HepG2 (cell line): Measurements from ENCODE around the gene SMIM14. TPM values are rescaled to one million over a fixed set of nuclear protein-coding genes. Genes with fewer than 3 reads are reported as not detected.

ENCODE experiments used
- ATAC-seq: fragments of 200-7000 bp; cut with Tn5 transposase; 3 replicates; pipeline ENCODE4 v1.9.1; 2020; ENCODE audit warnings: mild to moderate bottlenecking, moderate library complexity
- BruUV-seq: library from RNA; stranded (reverse); fragments of 400-500 nt; replicated peaks from 2 replicates; lab custom pipeline; 2021; lab: Mats Ljungman, UMichigan
- CTCF ChIA-PET: fragments of 300-600 bp; formaldehyde crosslinking; extraction: SDS; loops from one replicate; lab custom pipeline; 2021; ENCODE audit warnings: low total read pairs, inconsistent platforms, low intra/inter-chr PET ratio; lab: Yijun Ruan, JAX
- POLR2A ChIA-PET: fragments of 350-600 bp; sonication (Branson Sonifier 250); formaldehyde crosslinking; loops from one replicate; lab custom pipeline; 2020; ENCODE audit warnings: antibody characterized with exemption, inconsistent platforms; lab: Yijun Ruan, JAX
- DNase-seq: peaks from one replicate; pipeline ENCODE4 v3.0.0-alpha.2; 2015; ENCODE audit warnings: low spot score
- FAIRE-seq: peaks from 3 replicates; lab custom pipeline; 2011; peaks lifted over from hg19 to GRCh38; lab: Jason Lieb, UNC
- H2AFZ ChIP-seq: one replicate; pipeline ENCODE4 v1.6.1; 2011; ENCODE audit warnings: low read length, inconsistent platforms
- H3K27ac ChIP-seq: fragments of 300-600 bp; 3 replicates; pipeline ENCODE4 v1.8.0; 2011; ENCODE audit warnings: mixed run types, mild to moderate bottlenecking, mixed read lengths, low read length, inconsistent platforms; ENCODE audit not compliant: insufficient read depth; ENCODE audit errors: extremely low read length
- H3K27me3 ChIP-seq, 2 experiments: fragments of 200-600 bp in 1 of 2; 2 replicates in 1 of 2; 3 replicates in 1 of 2; pipeline versions ENCODE4 v1.6.0 to v1.8.0; 2011; ENCODE audit warnings: low read length in 2 of 2, mild to moderate bottlenecking in 2 of 2, moderate library complexity in 2 of 2, inconsistent platforms in 1 of 2; ENCODE audit not compliant: insufficient read depth in 2 of 2, control insufficient read depth in 1 of 2
- H3K36me3 ChIP-seq, 2 experiments: fragments of 200-600 bp in 1 of 2; replicated peaks in 1 of 2; 2 replicates in 1 of 2; 3 replicates in 1 of 2; pipeline versions ENCODE4 v1.5.1 to v1.8.0; 2011; ENCODE audit warnings: low read length in 2 of 2, inconsistent platforms in 1 of 2; ENCODE audit not compliant: insufficient read depth in 2 of 2, control insufficient read depth in 1 of 2
- H3K4me1 ChIP-seq: 2 replicates; pipeline ENCODE4 v1.5.1; 2012; ENCODE audit warnings: low read length, inconsistent platforms; ENCODE audit not compliant: insufficient read depth
- H3K4me2 ChIP-seq: 2 replicates; pipeline ENCODE4 v1.6.0; 2011; ENCODE audit warnings: low read depth, low read length, inconsistent platforms
- H3K4me3 ChIP-seq, 3 experiments: fragments of 200-600 bp in 1 of 3; sonication (generic), shearing (Covaris generic) in 1 of 3; replicated peaks in 1 of 3; 2 replicates each; pipeline ENCODE4 v1.5.1; 2011 to 2016; ENCODE audit warnings: low read length in 3 of 3, inconsistent platforms in 2 of 3, low read depth in 2 of 3, mild to moderate bottlenecking in 2 of 3, control low read depth in 1 of 3, mixed read lengths in 1 of 3; ENCODE audit not compliant: insufficient read depth in 1 of 3
- H3K79me2 ChIP-seq: one replicate; pipeline ENCODE4 v1.6.1; 2011; ENCODE audit warnings: low read length, inconsistent platforms; ENCODE audit not compliant: insufficient read depth
- H3K9ac ChIP-seq: 2 replicates; pipeline ENCODE4 v1.6.0; 2011; ENCODE audit warnings: mild to moderate bottlenecking, low read depth, low read length, inconsistent platforms; ENCODE audit not compliant: insufficient read depth
- H3K9me3 ChIP-seq: 2 replicates; pipeline ENCODE4 v1.5.1; 2012; ENCODE audit warnings: mild to moderate bottlenecking, low read length
- H4K20me1 ChIP-seq: 2 replicates; pipeline ENCODE4 v1.6.0; 2011; ENCODE audit warnings: inconsistent platforms, mild to moderate bottlenecking, low read length, moderate library complexity; ENCODE audit not compliant: insufficient read depth
- ARNT ChIP-seq: fragments of 450-650 bp; IDR thresholded peaks from 2 replicates; pipeline ENCODE4 v1.6.1; 2017
- ATF4 ChIP-seq, 2 experiments: fragments of 450-650 bp in 1 of 2; sonication (generic) in 1 of 2; formaldehyde crosslinking; IDR thresholded peaks; 2 replicates each; pipeline versions ENCODE4 v1.5.0 to v1.8.0; 2020 to 2022; ENCODE audit warnings: mild to moderate bottlenecking in 1 of 2, missing genetic modification reagents in 1 of 2
- FOXA3 ChIP-seq: IDR thresholded peaks from 2 replicates; pipeline ENCODE4 v1.6.1; 2016; ENCODE audit warnings: missing genetic modification reagents, missing compliant biosample characterization
- HES4 ChIP-seq: sonication (generic); formaldehyde crosslinking; IDR thresholded peaks from 2 replicates; pipeline ENCODE4 v1.9.0; 2021; ENCODE audit warnings: mild to moderate bottlenecking, missing genetic modification reagents, borderline replicate concordance
- MAF1 ChIP-seq: sonication (generic); formaldehyde crosslinking; IDR thresholded peaks from 2 replicates; pipeline ENCODE4 v1.5.0; 2020; ENCODE audit warnings: missing genetic modification reagents, borderline replicate concordance
- MLXIP ChIP-seq: sonication (generic); formaldehyde crosslinking; IDR thresholded peaks from 2 replicates; pipeline ENCODE4 v1.9.0; 2021; ENCODE audit warnings: missing genetic modification reagents, borderline replicate concordance
- RARG ChIP-seq: sonication (generic); formaldehyde crosslinking; IDR thresholded peaks from 2 replicates; pipeline ENCODE4 v1.4.0; 2020; ENCODE audit warnings: low read depth, mild to moderate bottlenecking, missing genetic modification reagents
- RNF2 ChIP-seq: fragments of 450-650 bp; conservative IDR thresholded peaks from 2 replicates; pipeline ENCODE4 v1.6.1; 2016; ENCODE audit warnings: low read depth
- SRSF9 ChIP-seq: fragments of 200-400 bp; formaldehyde crosslinking; IDR thresholded peaks from 2 replicates; pipeline ENCODE4 v1.6.1; 2018; ENCODE audit warnings: borderline replicate concordance, mild to moderate bottlenecking, low read depth, low read length; ENCODE audit not compliant: insufficient read depth, poor library complexity, severe bottlenecking
- TBL1XR1 ChIP-seq: fragments of 150-350 bp; IDR thresholded peaks from 2 replicates; pipeline ENCODE4 v1.6.1; 2014; ENCODE audit warnings: borderline replicate concordance, low read length; ENCODE audit not compliant: partially characterized antibody
- YY1 ChIP-seq: IDR thresholded peaks from 2 replicates; pipeline ENCODE4 v1.6.1; 2011; ENCODE audit warnings: low read length, low read depth, moderate library complexity, mild to moderate bottlenecking; ENCODE audit not compliant: insufficient read depth, insufficient replicate concordance
- ZNF576 ChIP-seq: sonication (generic); formaldehyde crosslinking; IDR thresholded peaks from 2 replicates; pipeline ENCODE4 v1.4.0; 2020; ENCODE audit warnings: mild to moderate bottlenecking, missing genetic modification reagents
- WGBS: methylation state at CpG from one replicate; pipeline ENCODE4 v1.1.6; 2017; ENCODE audit warnings: low lambda C conversion rate; 5-methylcytosine and 5-hydroxymethylcytosine counted together
- in situ Hi-C: cut with HindIII; loops from 2 replicates; pipeline ENCODE4 v1.10.0; 2017; ENCODE audit warnings: low pct_unique_long_range_greater_than_20kb; ENCODE audit not compliant: extremely low pct_ligation_motif_present
- intact Hi-C: fragments of 100-400 bp; cut with micrococcal nuclease; formaldehyde crosslinking; loops from one replicate; pipeline ENCODE4 v1.10.0; 2022; ENCODE audit not compliant: unreplicated experiment
- polyA plus RNA-seq, 8 experiments: library from polyadenylated mRNA; depleted of rRNA in 3 of 8; stranded (reverse) in 7 of 8; unstranded in 1 of 8; fragments of >200 nt; fragmentation: Illumina TruSeq in 4 of 8; extraction: Trizol in 4 of 8; gene quantifications; 2 replicates each; pipeline versions ENCODE4 v1.2.1 to v1.2.3, GENCODE V29; 2011 to 2016; ENCODE audit warnings: low read depth in 4 of 8, missing spikeins in 1 of 8, mixed read lengths in 1 of 8; ENCODE audit not compliant: insufficient read depth in 1 of 8
- total RNA-seq, 5 experiments: library from RNA; depleted of rRNA; stranded (reverse); fragments of >200 nt; fragmentation: Illumina TruSeq; extraction: Trizol; gene quantifications; 2 replicates each; pipeline ENCODE4 v1.2.3, GENCODE V29; 2016; ENCODE audit warnings: low read depth in 1 of 5

Gene SMIM14
- total and polyA plus RNA-seq, 2 of the 13 experiments (the other 11 are each of a cell fraction or from before 2014, with no cell fraction given) = 16.3 to 28.1 TPM

DNA sequence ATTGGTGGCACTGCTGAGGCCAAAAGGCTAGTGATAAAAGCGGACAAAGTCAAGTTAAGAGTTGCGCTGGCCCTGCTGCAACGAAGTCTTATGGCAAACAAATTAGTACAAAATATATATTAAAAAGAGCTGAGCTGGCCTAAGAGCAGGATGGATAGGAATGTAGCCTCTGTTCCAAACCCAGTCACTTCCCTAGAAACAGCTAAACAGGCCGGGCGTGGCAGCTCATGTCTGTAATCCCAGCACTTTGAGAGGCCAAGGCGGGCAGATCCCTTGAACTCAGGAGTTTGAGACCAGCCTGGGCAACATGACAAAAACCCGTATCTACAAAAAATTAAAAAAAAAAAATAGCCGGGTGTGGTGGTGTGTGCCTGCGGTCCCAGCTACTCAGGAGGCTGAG is 79.0 kb downstream of the SMIM14 start:
- no peaks in the 10 kb centered on the region; a peak in 1 of 5 replicates for H3K27me3 ChIP-seq
- TF ChIP-seq MLXIP (CRISPR knock-in tag) = no peak
- no peak for TF ChIP-seq RARG (CRISPR knock-in tag)
- no peak for TF ChIP-seq HES4 (CRISPR knock-in tag)
- no peak for TF ChIP-seq ARNT
- no peak for TF ChIP-seq ATF4 (CRISPR knock-in tag; IDR thresholded peaks at IDR 0.05)
- TF ChIP-seq ZNF576 (CRISPR knock-in tag) = no peak
- TF ChIP-seq SRSF9 = no peak
- TF ChIP-seq TBL1XR1 = no peak
- no peak for TF ChIP-seq RNF2
- no peak for TF ChIP-seq YY1
- no peak for TF ChIP-seq FOXA3 (CRISPR knock-in tag)
- no peak for TF ChIP-seq MAF1 (CRISPR knock-in tag)
- TF ChIP-seq, all 625 proteins: peak for 0
- 92% methylated on average over 9 of the region's 9 CpGs for whole genome bisulfite sequencing
- BruUV-seq = no TSS peak
- Histone ChIP-seq H3K9ac (no peak overlapping the region), H3K4me2 (no peak overlapping the region), H3K9me3 (no peaks in the 10 kb centered on the region), H3K4me1 (peaks cover 26% of the 10 kb centered on the region), H3K79me2 (no peaks in the 10 kb centered on the region), H3K27ac (no peak overlapping the region), H3K4me3 (no peak overlapping the region), H2AFZ (no peak overlapping the region), H3K36me3 (no peaks in the 10 kb centered on the region), H4K20me1 (0 out of 2 replicates have a peak, but pooled peaks cover 2% of the 10 kb centered on the region)
- ChIA-PET POLR2A (interaction anchor here (1.0 to 3.5 kb wide), 4 partner anchors 10 to 79 kb away, joined by 3 to 66 read pairs (median 12); partner anchors contain the start of genes SMIM14 and UGDH), CTCF (no interaction called here)
- DNase-seq (no peak), ATAC-seq (no peak), FAIRE-seq (no peak)
- in situ Hi-C loops = no loop called here
- intact Hi-C loops = no loop called here
